Measurements from ENCODE around the gene VAPA. TPM values are rescaled to one million over a fixed set of nuclear protein-coding genes. Genes with fewer than 3 reads are reported as not detected.

The VAPA gene
- total and polyA plus RNA-seq, 9 of the 15 experiments (the other 6 are each of a cell fraction or from before 2014, with no cell fraction given) = 219 to 902 (median 526) TPM

DNA sequence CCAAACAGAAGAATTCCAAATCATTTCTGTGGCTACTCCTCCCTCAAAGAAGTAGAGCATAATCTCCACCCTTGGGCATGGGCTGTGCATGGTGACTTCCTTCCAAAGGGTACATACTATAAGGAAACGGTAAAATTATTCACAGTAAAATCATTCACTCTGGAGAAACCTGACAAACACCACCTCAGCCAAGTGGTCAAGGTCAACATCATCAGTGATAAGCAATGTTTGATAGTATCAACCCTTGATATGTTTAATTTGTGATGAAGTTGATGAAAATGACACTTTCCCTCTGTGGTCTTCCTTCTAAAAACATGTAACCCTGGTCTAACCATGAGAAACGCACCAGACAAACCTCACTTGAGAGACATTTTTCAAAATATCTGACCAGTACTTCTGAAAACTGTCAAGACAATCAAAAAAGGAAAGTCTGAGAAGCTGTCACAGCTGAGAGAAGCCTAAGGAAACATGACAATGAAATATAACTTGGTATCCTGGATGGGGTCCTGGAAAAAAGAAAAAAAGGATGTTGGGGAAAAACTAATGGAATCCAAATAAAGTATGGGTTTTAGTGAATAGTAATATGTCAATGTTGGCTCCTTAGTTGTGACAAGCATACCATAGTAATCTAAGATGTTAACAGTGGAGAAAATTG, 37.5 kb upstream of the VAPA start (continued):
- TF ChIP-seq CREB3 (tag; conservative IDR thresholded peaks at IDR 0.05; ENCODE audit: low read depth) (0 out of 2 replicates have a peak, but pooled peaks have one; percentile 11), ELF2 (CRISPR knock-in tag; IDR thresholded peaks at IDR 0.05) (no peak), SIN3A (IDR thresholded peaks at IDR 0.05; ENCODE audit: borderline replicate concordance in 2 of 2, control insufficient read depth in 1 of 2, low read depth in 2 of 2, low read length in 2 of 2) (peak in 1 of 2 experiments; percentile 47; a peak in 1 of 4 replicates), ZBTB40 (IDR thresholded peaks at IDR 0.05) (no peak), ZBTB40 (CRISPR knock-in tag; IDR thresholded peaks at IDR 0.05) (no peak), WHSC1 (IDR thresholded peaks at IDR 0.05; ENCODE audit: low read length) (no peak), ZNF561 (CRISPR knock-in tag; conservative IDR thresholded peaks at IDR 0.05) (no peak), FOXJ2 (tag; IDR thresholded peaks at IDR 0.05) (no peak), ZSCAN32 (CRISPR knock-in tag; IDR thresholded peaks at IDR 0.05) (no peak), MYBL2 (IDR thresholded peaks at IDR 0.05; ENCODE audit: low read depth) (no peak), MYBL2 (CRISPR knock-in tag; IDR thresholded peaks at IDR 0.05; ENCODE audit: borderline replicate concordance) (no peak)
- TF ChIP-seq, protein P1, sequence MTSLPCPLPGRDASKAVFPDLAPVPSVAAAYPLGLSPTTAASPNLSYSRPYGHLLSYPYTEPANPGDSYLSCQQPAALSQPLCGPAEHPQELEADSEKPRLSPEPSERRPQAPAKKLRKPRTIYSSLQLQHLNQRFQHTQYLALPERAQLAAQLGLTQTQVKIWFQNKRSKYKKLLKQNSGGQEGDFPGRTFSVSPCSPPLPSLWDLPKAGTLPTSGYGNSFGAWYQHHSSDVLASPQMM (CRISPR knock-in tag; IDR thresholded peaks at IDR 0.05) = no peak
- TF ChIP-seq, protein P2, sequence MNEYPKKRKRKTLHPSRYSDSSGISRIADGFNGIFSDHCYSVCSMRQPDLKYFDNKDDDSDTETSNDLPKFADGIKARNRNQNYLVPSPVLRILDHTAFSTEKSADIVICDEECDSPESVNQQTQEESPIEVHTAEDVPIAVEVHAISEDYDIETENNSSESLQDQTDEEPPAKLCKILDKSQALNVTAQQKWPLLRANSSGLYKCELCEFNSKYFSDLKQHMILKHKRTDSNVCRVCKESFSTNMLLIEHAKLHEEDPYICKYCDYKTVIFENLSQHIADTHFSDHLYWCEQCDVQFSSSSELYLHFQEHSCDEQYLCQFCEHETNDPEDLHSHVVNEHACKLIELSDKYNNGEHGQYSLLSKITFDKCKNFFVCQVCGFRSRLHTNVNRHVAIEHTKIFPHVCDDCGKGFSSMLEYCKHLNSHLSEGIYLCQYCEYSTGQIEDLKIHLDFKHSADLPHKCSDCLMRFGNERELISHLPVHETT (CRISPR knock-in tag; conservative IDR thresholded peaks at IDR 0.05 in 1 of 2, IDR thresholded peaks at IDR 0.05 in 1 of 2) = no peak
